GM12873 (cell line): ENCODE data around the gene GRPEL1.

Experiments used
- TF ChIP-seq, protein P1 (sequence below): IDR thresholded peaks from 2 replicates; pipeline ENCODE4 v1.5.1; 2012; ENCODE audit warnings: low read depth, mild to moderate bottlenecking, moderate library complexity, low read length, control low read depth; ENCODE audit not compliant: insufficient read depth; ENCODE audit errors: missing control alignments

GRPEL1 gene

GRCh38 chr4:7040765-7041164 lies 27.1 kb downstream of the GRPEL1 start:
- TF ChIP-seq, protein P1, sequence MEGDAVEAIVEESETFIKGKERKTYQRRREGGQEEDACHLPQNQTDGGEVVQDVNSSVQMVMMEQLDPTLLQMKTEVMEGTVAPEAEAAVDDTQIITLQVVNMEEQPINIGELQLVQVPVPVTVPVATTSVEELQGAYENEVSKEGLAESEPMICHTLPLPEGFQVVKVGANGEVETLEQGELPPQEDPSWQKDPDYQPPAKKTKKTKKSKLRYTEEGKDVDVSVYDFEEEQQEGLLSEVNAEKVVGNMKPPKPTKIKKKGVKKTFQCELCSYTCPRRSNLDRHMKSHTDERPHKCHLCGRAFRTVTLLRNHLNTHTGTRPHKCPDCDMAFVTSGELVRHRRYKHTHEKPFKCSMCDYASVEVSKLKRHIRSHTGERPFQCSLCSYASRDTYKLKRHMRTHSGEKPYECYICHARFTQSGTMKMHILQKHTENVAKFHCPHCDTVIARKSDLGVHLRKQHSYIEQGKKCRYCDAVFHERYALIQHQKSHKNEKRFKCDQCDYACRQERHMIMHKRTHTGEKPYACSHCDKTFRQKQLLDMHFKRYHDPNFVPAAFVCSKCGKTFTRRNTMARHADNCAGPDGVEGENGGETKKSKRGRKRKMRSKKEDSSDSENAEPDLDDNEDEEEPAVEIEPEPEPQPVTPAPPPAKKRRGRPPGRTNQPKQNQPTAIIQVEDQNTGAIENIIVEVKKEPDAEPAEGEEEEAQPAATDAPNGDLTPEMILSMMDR: no peak

- TF ChIP-seq, protein P1: peak; percentile 28
Measured at GRCh38 chr4:7037425-7037824, 30.4 kb downstream of the GRPEL1 start.

DNA sequence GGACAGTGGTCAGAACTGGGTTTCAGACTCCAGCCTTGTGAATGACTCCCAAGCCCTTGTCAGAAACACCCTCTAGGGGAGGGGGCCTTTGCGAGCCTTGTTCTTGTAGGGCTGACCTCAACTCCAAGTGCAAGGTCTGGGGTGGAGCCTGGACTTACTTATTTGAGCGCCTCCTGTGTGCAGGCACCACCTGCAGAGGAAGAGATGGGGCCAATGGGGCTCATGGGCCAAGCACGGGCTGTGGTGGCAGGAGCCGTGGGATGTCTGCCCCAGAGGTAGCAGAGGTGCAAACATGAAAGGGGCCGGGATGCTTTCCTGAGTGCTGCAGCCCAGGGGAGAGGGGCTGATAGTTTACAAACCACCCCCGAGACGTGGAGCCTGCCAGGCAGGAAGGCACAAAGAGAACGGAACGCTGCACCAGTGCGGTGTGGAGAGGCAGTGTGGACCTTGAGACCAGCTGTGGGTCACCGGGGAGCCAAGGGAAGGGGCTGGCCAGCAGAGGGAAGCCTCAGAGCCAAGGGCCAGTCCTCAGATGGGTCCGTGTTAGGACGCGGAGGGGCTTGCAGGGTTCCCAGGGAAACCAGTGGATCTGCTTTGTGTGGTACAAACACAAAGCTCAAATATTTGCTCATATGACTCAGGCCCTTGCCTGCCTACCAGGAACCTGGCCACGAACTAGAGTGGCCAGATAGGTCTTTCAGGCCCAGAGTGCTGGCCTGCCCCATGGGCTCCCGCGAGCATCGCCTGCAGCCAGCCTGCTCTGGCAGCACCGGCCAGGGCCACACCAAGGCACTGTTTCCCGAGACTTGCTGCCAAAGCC lies 33.4 kb downstream of the GRPEL1 start:
- TF ChIP-seq, protein P1: no peak

GRCh38 chr4:7032596-7032995 lies 35.3 kb downstream of the GRPEL1 start:
- TF ChIP-seq, protein P1: no peak

DNA sequence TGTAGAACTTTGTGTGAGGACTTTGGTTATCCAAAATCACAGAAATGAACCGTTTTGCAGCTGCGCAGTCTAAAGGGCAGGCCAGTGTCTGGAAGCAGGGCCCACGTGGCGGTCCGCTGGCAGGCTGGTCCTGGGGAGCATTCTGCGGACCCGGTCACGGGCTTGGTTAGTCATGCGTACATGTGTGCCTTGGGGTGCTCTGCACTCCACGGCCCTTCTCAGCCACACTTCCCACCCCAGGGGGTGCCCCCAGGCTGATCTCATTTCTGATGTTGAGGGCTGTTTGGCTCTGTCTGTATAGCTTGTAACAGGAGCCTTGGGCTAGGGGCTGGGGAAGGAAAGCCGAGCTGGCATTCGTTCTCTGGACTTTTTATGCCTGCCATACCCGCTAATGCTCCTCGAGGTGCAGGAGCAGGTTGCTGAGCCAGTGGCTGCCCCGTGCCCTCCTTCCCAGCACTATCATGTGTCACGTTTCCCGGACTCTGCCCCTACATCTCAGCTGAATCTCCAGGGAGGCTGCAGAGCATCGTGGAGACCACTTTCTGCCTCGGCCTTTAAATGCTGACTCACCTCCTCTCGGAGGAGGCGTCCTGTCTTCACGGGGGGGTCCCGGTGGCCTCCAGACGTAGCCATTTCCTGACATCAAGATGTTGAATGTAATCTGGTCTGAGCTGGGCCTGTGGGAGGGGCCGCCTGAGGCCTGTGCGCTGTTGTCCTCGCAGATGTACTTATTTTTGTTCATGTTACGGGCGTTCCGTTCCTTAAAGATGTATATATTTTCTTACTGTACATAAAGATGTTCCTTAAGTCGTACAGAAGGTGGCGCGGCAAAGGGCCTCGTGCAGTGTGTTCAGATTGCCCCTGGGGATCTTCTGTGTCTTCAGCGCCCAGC lies 36.1 kb downstream of the GRPEL1 start:
- TF ChIP-seq, protein P1: no peak

DNA sequence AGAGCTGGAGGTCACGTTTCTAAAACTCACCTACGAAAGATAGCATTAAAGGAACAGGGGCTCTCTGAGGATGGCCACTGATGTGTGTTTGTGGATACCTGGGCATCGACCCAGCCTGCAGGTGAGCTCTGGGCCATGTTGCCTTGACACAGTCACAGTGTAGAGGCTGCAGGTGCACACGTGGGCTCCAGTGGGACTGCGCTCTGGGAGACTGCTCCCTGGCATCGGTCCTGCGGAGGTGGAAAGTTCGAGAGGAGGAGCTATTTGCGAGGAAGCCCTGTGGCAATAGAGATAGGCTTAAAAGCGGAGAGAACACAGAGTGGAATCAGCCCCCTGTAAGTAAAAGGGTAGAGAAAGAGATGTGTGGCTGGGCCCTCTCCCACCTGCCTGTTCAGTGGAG lies 37.0 kb downstream of the GRPEL1 start:
- TF ChIP-seq, protein P1: no peak

DNA sequence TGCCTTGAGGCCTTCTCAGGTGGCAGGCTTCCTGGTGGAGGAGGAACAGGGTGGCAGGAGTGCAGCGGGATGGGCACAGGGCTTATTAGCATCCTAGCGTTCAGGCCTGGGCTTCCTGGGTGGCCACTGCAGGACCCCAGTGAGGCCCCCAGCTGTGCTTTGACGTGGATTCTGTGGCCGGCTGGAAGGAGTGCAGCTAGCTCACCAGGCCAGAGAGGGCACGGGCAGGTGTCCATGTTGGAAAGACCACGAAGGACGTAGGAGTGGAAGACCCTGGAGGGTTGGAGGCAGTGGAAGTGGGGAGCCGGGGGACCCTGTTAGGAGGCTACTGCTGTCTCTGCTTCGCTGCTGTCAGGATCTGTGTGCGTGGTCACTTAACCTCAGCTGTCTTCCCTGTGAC lies 37.9 kb downstream of the GRPEL1 start:
- TF ChIP-seq, protein P1: no peak
